GM23338 (cell line): Measurements from ENCODE around the gene SPINDOC. TPM values are rescaled to one million over a fixed set of nuclear protein-coding genes. Genes with fewer than 3 reads are reported as not detected.

Source experiments
- ATAC-seq: fragments of 200-7000 bp; cut with Tn5 transposase; 3 replicates; pipeline ENCODE4 v1.9.1; 2020
- DNase-seq: peaks from one replicate; pipeline ENCODE4 v3.0.0-alpha.2; 2015; ENCODE audit warnings: low spot score
- H2AFZ ChIP-seq: fragments of 200-600 bp; sonication (generic); 2 replicates; pipeline ENCODE4 v1.8.0; 2016; ENCODE audit warnings: antibody characterized with exemption, mild to moderate bottlenecking, moderate library complexity
- H3F3A ChIP-seq: fragments of 200-600 bp; sonication (generic); replicated peaks from 2 replicates; pipeline ENCODE4 v1.8.0; 2017; ENCODE audit warnings: antibody characterized with exemption, mixed run types, low read depth
- H3K27ac ChIP-seq: fragments of 200-600 bp; sonication (generic); 2 replicates; pipeline ENCODE4 v1.6.1; 2016; ENCODE audit warnings: low read depth
- H3K27me3 ChIP-seq: fragments of 200-600 bp; sonication (generic); 2 replicates; pipeline ENCODE4 v1.8.0; 2016; ENCODE audit warnings: mild to moderate bottlenecking, mixed run types, moderate library complexity; ENCODE audit not compliant: insufficient read depth
- H3K36me3 ChIP-seq: fragments of 200-600 bp; sonication (generic); 2 replicates; pipeline ENCODE4 v1.8.0; 2016; ENCODE audit warnings: mild to moderate bottlenecking; ENCODE audit not compliant: insufficient read depth
- H3K4me1 ChIP-seq: fragments of 200-600 bp; sonication (generic); 2 replicates; pipeline ENCODE4 v1.8.0; 2016; ENCODE audit warnings: mild to moderate bottlenecking, moderate library complexity; ENCODE audit not compliant: insufficient read depth
- H3K4me2 ChIP-seq: fragments of 200-600 bp; sonication (generic); 2 replicates; pipeline ENCODE4 v1.7.1; 2017; ENCODE audit warnings: mixed run types
- H3K4me3 ChIP-seq: fragments of 200-600 bp; sonication (generic); 2 replicates; pipeline ENCODE4 v1.6.1; 2016; ENCODE audit warnings: mixed run types
- H3K79me2 ChIP-seq: fragments of 200-600 bp; sonication (generic); replicated peaks from 2 replicates; pipeline ENCODE4 v1.8.0; 2017; ENCODE audit warnings: mild to moderate bottlenecking; ENCODE audit not compliant: insufficient read depth
- H3K9me2 ChIP-seq: fragments of 200-600 bp; sonication (generic); 2 replicates; pipeline ENCODE4 v1.8.0; 2017; ENCODE audit not compliant: insufficient read depth
- H4K20me1 ChIP-seq: fragments of 200-600 bp; sonication (generic); replicated peaks from 2 replicates; pipeline ENCODE4 v1.8.0; 2017; ENCODE audit warnings: mild to moderate bottlenecking; ENCODE audit not compliant: insufficient read depth
- H3K27ac Mint-ChIP-seq: 2 replicates; pipeline ENCODE4 v1.8.0; 2020; ENCODE audit warnings: inconsistent platforms, mild to moderate bottlenecking, moderate library complexity, mixed read lengths
- H3K27me3 Mint-ChIP-seq: 3 replicates; pipeline ENCODE4 v1.8.0; 2022; ENCODE audit warnings: low read depth, mild to moderate bottlenecking, moderate library complexity, mixed read lengths, inconsistent platforms; ENCODE audit not compliant: insufficient read depth, poor library complexity
- H3K36me3 Mint-ChIP-seq: 3 replicates; pipeline ENCODE4 v1.8.0; 2021; ENCODE audit warnings: low read depth, mild to moderate bottlenecking, inconsistent platforms, moderate library complexity, mixed read lengths
- H3K4me1 Mint-ChIP-seq: 3 replicates; pipeline ENCODE4 v1.8.0; 2020; ENCODE audit warnings: mild to moderate bottlenecking, inconsistent platforms, mixed read lengths
- H3K4me3 Mint-ChIP-seq: 3 replicates; pipeline ENCODE4 v1.8.0; 2021; ENCODE audit warnings: moderate library complexity, mild to moderate bottlenecking, inconsistent platforms, mixed read lengths
- H3K9me3 Mint-ChIP-seq: 3 replicates; pipeline ENCODE4 v1.8.0; 2020; ENCODE audit warnings: moderate library complexity, mild to moderate bottlenecking, inconsistent platforms, mixed read lengths
- CREB1 ChIP-seq: fragments of 250-450 bp; sonication (Bioruptor Pico); IDR thresholded peaks from 2 replicates; pipeline ENCODE4 v1.5.0; 2020; ENCODE audit warnings: low read depth, mild to moderate bottlenecking, moderate library complexity
- CTCF ChIP-seq, 2 experiments: fragments of 200-600 bp in 1 of 2; sonication (generic) in 1 of 2; conservative IDR thresholded peaks; 2 replicates each; pipeline versions ENCODE4 v1.5.1 to v1.6.1; 2016 to 2017; ENCODE audit warnings: antibody characterized with exemption in 2 of 2, low read depth in 2 of 2, mild to moderate bottlenecking in 2 of 2, moderate library complexity in 1 of 2
- EZH2 ChIP-seq: fragments of 200-600 bp; sonication (generic); IDR thresholded peaks from one replicate; pipeline ENCODE4 v1.8.0; 2017; ENCODE audit warnings: antibody characterized with exemption, mild to moderate bottlenecking, low read depth; ENCODE audit not compliant: unreplicated experiment
- EZH2phosphoT487 ChIP-seq: fragments of 200-600 bp; sonication (generic); IDR thresholded peaks from one replicate; pipeline ENCODE4 v1.8.1; 2018; ENCODE audit warnings: antibody characterized with exemption; ENCODE audit not compliant: unreplicated experiment
- JUNB ChIP-seq: IDR thresholded peaks from one replicate; pipeline ENCODE4 v1.6.1; 2016; ENCODE audit warnings: antibody characterized with exemption; ENCODE audit not compliant: unreplicated experiment
- NANOG ChIP-seq: IDR thresholded peaks from 2 replicates; pipeline ENCODE4 v1.6.1; 2016; ENCODE audit warnings: antibody characterized with exemption, borderline replicate concordance
- POLR2AphosphoS5 ChIP-seq: IDR thresholded peaks from 2 replicates; pipeline ENCODE4 v1.6.1; 2016; ENCODE audit warnings: antibody characterized with exemption, low read depth
- STAT1 ChIP-seq: IDR thresholded peaks from one replicate; pipeline ENCODE4 v1.6.1; 2016; ENCODE audit warnings: antibody characterized with exemption; ENCODE audit not compliant: unreplicated experiment
- ZNF114 ChIP-seq: fragments of 250-450 bp; sonication (Bioruptor Pico); IDR thresholded peaks from 2 replicates; pipeline ENCODE4 v1.5.0; 2020; ENCODE audit warnings: mild to moderate bottlenecking, moderate library complexity
- ZNF331 ChIP-seq: fragments of 250-450 bp; sonication (Bioruptor Pico); IDR thresholded peaks from 2 replicates; pipeline ENCODE4 v1.5.0; 2020; ENCODE audit warnings: low read depth, mild to moderate bottlenecking, moderate library complexity
- ZNF462 ChIP-seq: fragments of 250-450 bp; sonication (Bioruptor Pico); IDR thresholded peaks from 2 replicates; pipeline ENCODE4 v1.5.0; 2020; ENCODE audit warnings: mild to moderate bottlenecking, moderate library complexity
- polyA plus RNA-seq: library from polyadenylated mRNA; unstranded; fragments of >200 nt; fragmentation: Nextera tagmentation; extraction: Ambion mirVana; gene quantifications from 2 replicates; pipeline ENCODE4 v1.2.1, GENCODE V29; 2016
- total RNA-seq: library from RNA; depleted of rRNA; stranded (reverse); fragments of >200 nt; shearing (Covaris generic); gene quantifications from 2 replicates; pipeline ENCODE4 v1.2.3, GENCODE V29; 2014
- TF ChIP-seq, protein P1 (sequence below): IDR thresholded peaks from 2 replicates; pipeline ENCODE4 v1.6.1; 2016; ENCODE audit warnings: antibody characterized with exemption
- TF ChIP-seq, protein P2 (sequence below): IDR thresholded peaks from one replicate; pipeline ENCODE4 v1.6.1; 2018; ENCODE audit warnings: antibody characterized with exemption; ENCODE audit not compliant: unreplicated experiment

SPINDOC gene
- total and polyA plus RNA-seq, 2 experiments from 2014 or later: 9.4 to 84.7 TPM

GRCh38 chr11:63834535-63835157, 21.4 kb downstream of the SPINDOC start:
- peaks cover under 1% of the 10 kb centered on the region for H4K20me1 ChIP-seq
- no peaks in the 10 kb centered on the region for H3K9me2 ChIP-seq
- no peaks in the 10 kb centered on the region for H3K36me3 ChIP-seq
- H3K9me3 Mint-ChIP-seq: no peaks in the 10 kb centered on the region
- H3K27me3 Mint-ChIP-seq: peaks cover 14% of the 10 kb centered on the region
- no peak for TF ChIP-seq CREB1
- no peak for TF ChIP-seq EZH2phosphoT487
- no peak for TF ChIP-seq EZH2
- no peak for TF ChIP-seq ZNF114 (CRISPR knock-in tag)
- TF ChIP-seq POLR2AphosphoS5: no peak
- TF ChIP-seq, protein P1, sequence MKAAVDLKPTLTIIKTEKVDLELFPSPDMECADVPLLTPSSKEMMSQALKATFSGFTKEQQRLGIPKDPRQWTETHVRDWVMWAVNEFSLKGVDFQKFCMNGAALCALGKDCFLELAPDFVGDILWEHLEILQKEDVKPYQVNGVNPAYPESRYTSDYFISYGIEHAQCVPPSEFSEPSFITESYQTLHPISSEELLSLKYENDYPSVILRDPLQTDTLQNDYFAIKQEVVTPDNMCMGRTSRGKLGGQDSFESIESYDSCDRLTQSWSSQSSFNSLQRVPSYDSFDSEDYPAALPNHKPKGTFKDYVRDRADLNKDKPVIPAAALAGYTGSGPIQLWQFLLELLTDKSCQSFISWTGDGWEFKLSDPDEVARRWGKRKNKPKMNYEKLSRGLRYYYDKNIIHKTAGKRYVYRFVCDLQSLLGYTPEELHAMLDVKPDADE: no peak
- no peak for TF ChIP-seq ZNF331 (CRISPR knock-in tag)
- no peak for TF ChIP-seq CTCF (conservative IDR thresholded peaks at IDR 0.05; ENCODE audit: low read depth in 2 of 2)
- no peak for TF ChIP-seq ZNF462 (CRISPR knock-in tag)
- TF ChIP-seq STAT1: no peak
- TF ChIP-seq NANOG: no peak
- TF ChIP-seq, protein P2, sequence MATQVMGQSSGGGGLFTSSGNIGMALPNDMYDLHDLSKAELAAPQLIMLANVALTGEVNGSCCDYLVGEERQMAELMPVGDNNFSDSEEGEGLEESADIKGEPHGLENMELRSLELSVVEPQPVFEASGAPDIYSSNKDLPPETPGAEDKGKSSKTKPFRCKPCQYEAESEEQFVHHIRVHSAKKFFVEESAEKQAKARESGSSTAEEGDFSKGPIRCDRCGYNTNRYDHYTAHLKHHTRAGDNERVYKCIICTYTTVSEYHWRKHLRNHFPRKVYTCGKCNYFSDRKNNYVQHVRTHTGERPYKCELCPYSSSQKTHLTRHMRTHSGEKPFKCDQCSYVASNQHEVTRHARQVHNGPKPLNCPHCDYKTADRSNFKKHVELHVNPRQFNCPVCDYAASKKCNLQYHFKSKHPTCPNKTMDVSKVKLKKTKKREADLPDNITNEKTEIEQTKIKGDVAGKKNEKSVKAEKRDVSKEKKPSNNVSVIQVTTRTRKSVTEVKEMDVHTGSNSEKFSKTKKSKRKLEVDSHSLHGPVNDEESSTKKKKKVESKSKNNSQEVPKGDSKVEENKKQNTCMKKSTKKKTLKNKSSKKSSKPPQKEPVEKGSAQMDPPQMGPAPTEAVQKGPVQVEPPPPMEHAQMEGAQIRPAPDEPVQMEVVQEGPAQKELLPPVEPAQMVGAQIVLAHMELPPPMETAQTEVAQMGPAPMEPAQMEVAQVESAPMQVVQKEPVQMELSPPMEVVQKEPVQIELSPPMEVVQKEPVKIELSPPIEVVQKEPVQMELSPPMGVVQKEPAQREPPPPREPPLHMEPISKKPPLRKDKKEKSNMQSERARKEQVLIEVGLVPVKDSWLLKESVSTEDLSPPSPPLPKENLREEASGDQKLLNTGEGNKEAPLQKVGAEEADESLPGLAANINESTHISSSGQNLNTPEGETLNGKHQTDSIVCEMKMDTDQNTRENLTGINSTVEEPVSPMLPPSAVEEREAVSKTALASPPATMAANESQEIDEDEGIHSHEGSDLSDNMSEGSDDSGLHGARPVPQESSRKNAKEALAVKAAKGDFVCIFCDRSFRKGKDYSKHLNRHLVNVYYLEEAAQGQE: no peak
- TF ChIP-seq JUNB: no peak
- H3K4me1 ChIP-seq: peaks cover 33% of the 10 kb centered on the region
- no peak overlapping the region for H3K4me3 ChIP-seq
- no peak overlapping the region for H2AFZ ChIP-seq
- peaks cover 45% of the 10 kb centered on the region for H3K4me1 Mint-ChIP-seq
- ATAC-seq (no peak), DNase-seq (no peak)
- no peak overlapping the region for H3K27ac ChIP-seq
- no peaks in the 10 kb centered on the region for H3K27me3 ChIP-seq
- no peak overlapping the region for H3K27ac Mint-ChIP-seq
- peaks cover 4% of the 10 kb centered on the region for H3K79me2 ChIP-seq
- no peak overlapping the region for H3K4me2 ChIP-seq
- H3K36me3 Mint-ChIP-seq: no peaks in the 10 kb centered on the region; the same call in 1 of the 3 replicates
- H3F3A ChIP-seq: peaks cover 17% of the 10 kb centered on the region
- no peak overlapping the region; the same call in 2 of the 3 replicates for H3K4me3 Mint-ChIP-seq
